ENCODE data around the gene INHBE.
"Not testable (repeated sequence)": the region's sequence is repeated elsewhere in the genome, so short reads cannot be mapped to it uniquely, and the experiment has no call there.

The INHBE gene

GRCh38 chr12:57441846-57442427 is 13.2 kb upstream of the INHBE start:
- no peak for DNase-seq

DNA sequence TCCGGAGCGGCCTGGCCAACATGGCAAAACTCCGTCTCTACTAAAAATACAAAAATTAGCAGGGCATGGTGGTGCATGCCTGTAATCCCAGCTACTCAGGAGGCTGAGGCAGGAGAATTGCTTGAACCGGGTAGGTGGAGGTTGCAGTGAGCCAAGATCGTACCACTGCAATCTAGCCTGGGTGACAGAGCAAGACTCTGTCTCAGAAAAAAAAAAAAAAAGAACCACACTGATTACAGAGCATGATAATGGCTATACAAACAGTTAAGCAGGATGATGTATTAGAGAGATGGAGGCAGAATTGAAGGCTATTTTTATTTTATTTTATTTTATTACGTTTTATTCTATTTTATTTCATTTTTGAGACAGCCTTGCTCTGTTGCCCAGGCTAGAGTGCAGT is 10.8 kb upstream of the INHBE start:
- not testable (repeated sequence) for DNase-seq

DNA sequence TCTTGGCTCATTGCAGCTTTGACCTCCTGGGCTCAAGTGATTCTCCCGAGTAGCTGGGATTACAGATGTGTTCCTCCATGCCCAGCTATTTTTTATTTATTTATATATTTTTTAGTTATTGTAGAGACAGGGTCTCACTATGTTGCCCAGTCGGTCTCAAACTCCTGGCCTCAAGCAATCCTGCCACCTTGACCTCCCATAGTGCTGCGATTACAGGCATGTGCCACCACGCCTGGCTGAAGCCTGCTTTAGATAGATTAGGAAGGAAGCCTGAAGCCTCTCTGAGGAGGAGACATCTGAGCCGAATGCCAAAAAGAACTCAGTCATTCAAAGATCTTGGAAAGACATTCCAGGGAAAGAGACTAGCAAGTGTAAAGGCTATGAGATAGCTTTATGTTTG is 10.4 kb upstream of the INHBE start:
- no peak for DNase-seq

DNA sequence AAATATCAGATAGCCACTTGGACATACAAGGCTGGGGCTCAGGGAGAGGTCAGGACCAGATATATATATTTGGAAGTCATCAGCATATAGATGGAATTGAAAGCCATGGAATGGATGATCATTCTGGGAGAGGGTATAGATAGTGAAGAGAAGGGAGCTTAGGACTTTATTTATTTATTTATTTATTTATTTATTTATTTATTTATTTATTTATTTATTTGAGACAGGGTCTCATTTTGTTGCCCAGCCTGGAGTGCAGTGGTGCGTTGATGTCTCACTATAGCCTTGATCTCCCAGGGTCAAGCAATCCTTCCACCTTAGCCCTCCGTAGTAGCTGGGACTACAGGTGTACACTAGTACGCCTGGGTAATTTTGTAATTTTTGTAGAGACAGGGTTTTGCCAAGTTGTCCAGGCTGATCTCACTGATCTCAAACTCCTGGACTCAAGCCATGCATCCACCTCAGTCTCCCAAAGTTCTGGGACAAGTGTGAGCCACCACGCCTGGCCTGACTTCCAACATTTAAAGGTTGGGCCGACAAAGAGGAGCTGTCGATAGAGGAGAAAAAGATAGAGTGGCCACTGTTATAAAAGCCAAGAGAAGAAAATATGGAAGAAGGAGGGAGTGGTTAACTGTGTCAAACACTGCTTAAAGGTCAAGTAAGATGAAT is 8.7 kb upstream of the INHBE start:
- DNase-seq = no peak

- no peak for DNase-seq
These were observed 6.4 kb upstream of the INHBE start for GRCh38 chr12:57448669-57449068.

DNA sequence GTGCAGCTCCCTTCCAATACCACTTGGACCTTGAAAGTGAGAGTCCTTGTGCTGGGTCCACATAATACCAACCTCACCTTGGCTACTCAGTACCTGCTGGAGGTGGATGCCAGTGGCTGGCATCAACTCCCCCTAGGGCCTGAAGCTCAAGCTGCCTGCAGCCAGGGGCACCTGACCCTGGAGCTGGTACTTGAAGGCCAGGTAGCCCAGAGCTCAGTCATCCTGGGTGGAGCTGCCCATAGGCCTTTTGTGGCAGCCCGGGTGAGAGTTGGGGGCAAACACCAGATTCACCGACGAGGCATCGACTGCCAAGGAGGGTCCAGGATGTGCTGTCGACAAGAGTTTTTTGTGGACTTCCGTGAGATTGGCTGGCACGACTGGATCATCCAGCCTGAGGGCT is 5.7 kb upstream of the INHBE start:
- no peak for DNase-seq

DNA sequence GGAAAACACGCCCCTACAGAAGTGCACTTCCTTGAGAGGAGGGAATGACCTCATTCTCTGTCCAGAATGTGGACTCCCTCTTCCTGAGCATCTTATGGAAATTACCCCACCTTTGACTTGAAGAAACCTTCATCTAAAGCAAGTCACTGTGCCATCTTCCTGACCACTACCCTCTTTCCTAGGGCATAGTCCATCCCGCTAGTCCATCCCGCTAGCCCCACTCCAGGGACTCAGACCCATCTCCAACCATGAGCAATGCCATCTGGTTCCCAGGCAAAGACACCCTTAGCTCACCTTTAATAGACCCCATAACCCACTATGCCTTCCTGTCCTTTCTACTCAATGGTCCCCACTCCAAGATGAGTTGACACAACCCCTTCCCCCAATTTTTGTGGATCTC is 5.0 kb upstream of the INHBE start:
- no peak for DNase-seq

- DNase-seq = no peak
These were observed 3.8 kb upstream of the INHBE start for GRCh38 chr12:57451233-57451778.

DNA sequence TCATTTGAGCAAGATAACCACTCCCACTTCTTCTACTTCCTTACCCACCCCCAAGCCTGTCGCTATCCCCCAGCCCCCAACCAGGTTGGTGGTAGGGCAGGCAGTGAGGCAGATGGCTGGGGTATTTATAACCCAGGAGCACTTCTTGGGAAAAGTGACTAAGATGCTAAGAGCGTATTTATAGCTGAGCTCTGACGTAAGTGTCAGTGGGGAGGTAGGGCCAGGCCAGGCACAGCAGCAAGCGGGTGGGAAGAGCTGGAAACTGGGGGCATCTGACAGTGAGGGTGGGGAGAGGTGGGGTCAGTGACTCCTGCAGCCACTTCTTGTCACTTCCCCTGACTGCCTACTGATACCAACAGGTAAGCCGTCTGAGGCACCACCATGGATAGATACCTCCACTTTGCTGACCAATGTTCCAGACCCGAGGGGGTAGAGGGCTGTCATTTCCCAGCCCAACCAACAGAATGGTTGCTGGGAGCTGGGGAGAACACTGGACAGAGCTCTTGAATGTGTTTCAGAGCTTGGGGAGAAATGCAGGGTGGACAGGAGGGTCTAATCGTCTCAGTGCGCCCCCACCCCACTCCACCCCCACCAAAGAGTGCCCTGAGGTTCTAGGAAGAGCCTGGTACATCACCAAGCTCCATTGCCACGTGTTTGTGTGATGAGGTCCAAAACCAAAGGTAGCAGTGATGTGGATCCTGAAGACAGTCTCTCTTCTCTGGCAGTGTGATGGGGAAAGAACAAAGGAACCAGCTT is 2.7 kb upstream of the INHBE start:
- DNase-seq = no peak

- DNase-seq = no peak
These were observed 2.1 kb upstream of the INHBE start for GRCh38 chr12:57452937-57453509.

DNA sequence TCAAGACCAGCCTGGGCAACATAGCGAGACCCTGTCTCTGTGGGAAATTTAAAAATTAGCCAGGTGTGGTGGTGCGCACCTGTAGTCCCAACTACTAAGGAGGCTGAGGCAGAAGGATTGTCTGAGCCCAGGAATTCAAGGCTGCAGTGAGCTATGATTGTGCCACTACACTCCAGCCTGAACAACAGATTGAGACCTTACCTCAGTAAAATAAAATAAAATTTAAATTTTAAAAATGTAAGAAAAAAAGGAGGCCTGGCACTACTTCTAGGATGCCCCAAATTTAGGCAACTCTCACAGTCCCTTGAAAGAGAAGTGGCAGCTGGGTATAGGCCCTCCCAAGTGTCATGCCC is 918 bp upstream of the INHBE start:
- DNase-seq = no peak

GRCh38 chr12:57455374-57456144 is 452 bp downstream of the INHBE start:
- no peak for DNase-seq

GRCh38 chr12:57456145-57456700 is 1.1 kb downstream of the INHBE start:
- DNase-seq = no peak

GRCh38 chr12:57456737-57457490 is 1.8 kb downstream of the INHBE start:
- DNase-seq = no peak

DNA sequence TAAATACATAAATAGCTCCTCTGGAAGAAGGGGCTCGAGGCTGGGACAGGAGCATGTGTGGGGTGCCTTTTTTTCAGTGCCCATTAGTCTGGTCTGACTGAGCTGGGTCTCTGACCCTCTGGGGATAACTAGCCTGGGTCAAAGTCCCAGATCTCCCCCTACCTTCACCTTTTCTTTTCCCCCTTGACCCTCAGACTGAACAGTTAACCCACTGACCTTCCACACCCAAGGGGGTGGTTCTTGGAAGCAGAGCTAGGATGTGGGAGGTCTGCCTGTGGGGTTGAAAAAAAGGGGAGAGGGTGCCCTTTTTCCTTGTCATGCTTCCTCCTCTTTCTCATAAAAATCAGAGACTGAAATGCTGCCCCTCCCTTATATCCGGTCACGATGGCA is 3.6 kb downstream of the INHBE start:
- DNase-seq = no peak

- no peak for DNase-seq
These were observed 4.1 kb downstream of the INHBE start for GRCh38 chr12:57459055-57459749.

DNA sequence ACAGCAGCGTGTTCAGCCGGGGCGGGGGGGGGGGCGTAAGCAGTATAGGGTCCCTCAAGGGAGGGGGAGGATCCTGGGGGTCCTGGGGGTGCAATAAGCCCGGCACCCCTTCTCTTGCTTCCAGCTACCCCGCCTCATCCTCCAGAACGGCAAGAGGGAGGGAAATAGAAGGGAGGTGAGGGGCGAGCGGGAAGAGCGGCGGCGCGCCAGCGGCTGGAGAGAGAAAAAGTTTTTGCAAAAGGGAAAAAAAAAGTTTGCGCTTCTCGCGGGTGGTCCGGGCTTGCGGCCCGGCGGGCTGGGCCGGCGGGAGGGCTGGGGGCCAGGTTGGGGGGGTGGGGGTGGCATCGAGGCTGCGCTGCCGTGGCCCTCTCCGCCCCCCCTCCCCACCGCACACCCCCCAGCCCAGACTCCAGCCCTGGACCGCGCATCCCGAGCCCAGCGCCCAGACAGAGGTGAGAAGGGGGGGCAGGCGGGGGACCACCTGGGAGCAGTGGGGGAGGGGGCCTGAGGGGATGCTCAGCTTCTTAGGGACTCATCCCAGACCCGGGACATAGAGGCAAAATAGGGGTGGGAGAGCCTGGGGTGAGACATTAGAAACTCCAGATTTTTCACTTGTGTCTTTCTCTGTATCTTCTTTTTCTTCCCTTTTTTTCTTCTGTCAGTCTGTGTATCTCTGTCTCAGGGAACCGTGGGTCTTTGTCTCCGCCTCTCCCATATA is 4.8 kb downstream of the INHBE start, which contains the start of gene GLI1:
Gene GLI1 (plus strand): TSS at position 36 of the 718 bp plus-strand sequence. CDS start 3,907 bp downstream, outside the sequence.
- DNase-seq = no peak

DNA sequence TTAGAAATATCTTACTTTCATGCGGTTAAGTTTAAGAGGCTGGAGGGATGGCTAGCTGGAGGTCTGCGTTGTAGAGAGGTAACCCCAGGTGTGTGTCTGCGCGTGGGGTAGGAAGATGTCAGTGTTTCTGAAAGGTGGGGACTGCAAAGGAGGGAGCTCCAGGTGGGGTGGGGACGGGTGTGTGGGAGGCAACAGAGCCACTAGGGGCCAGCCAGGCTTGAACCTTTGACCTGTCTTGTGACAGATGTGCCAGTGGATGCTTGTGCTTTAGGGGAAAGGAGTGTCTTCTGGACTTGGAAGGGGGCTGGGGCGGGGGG is 5.3 kb downstream of the INHBE start:
- no peak for DNase-seq

DNA sequence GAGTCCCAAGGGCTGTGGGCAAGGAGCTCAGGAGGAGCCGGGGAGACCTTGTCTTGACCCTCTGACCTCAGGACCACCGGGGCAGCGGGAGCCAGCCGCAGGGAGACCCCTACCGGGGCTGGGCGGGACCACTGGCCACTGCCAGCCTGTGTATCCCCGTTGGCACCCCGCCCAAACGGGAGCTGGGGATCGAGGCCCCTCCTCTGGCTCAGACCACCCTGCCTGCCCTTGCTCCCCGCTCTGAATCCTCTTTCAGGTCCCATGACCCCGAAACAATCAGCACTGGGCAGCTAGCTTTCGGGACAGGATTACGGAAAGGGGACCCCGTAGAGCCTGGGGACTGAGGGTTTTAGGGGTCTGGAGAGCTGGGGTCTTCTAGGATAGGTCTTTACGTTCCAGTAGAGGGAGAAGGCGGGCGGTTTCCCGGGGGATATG is 5.8 kb downstream of the INHBE start:
- no peak for DNase-seq

DNA sequence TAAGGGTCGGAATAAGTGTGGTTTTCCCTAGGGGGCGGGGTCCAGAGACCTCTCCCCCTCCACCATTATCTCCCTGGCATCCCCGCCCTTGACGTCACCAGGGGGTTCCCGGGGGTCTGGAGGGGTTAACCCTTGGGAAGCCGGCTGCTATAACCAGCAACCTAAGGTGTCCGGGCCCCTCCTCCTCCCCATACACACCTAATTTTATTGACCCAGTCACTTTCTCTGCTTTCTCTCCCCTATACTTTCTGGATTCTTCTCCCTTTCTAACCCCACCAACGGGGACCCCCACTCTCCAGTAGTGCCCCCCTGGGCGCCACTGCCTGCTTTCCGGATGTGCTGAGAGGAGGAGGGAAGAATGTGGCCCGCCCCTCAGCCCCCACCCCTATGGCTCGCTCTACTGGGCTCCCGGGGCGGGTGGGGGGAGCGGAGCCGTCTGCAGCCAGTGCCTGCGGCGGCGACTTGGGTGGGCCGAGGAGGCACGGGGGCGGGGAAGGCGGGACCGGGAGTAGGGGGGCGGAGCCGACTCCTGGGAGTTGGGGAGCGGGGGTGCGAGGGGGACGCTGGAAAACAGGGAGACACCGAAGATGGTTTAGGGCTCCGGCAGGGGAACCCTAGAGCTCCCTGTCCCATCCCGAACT is 6.3 kb downstream of the INHBE start:
- no peak for DNase-seq

Data from KG1 (cell line).